SH-SY5Y (cell line): ENCODE measurements around the gene AGO1.

ENCODE experiments used
- GATA2 ChIP-seq: IDR thresholded peaks from 2 replicates; pipeline ENCODE4 v1.6.1; 2011; ENCODE audit warnings: mild to moderate bottlenecking, low read depth, low read length
- GATA3 ChIP-seq: IDR thresholded peaks from 2 replicates; pipeline ENCODE4 v1.6.1; 2011; ENCODE audit warnings: low read depth, mild to moderate bottlenecking, low read length, moderate library complexity

DNA sequence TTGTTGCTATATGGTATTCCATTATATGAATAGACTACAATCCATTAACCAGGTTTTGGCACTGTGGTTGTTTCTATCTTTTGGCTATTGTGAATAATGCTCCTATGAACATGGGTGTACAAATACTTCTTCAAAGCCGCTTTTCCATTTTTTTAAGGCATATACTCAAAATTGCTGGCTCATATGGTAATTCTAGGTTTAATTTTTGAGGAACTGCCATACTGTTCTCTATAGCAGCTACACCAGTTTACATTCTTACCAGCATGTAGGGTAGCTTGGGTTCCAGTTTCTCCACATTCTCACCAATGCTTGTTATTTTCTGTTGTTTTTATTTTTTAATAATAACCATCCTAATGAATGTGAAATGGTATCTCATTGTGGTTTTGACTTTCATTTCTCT is 19.9 kb upstream of the AGO1 start:
- TF ChIP-seq GATA3 (no peak), GATA2 (no peak)
